Measurements from ENCODE around the gene CEP70. TPM values are rescaled to one million over a fixed set of nuclear protein-coding genes. Genes with fewer than 3 reads are reported as not detected.
"Not testable (repeated sequence)": the region's sequence is repeated elsewhere in the genome, so short reads cannot be mapped to it uniquely, and the experiment has no call there.

The CEP70 gene
- total RNA-seq, 2 donors from 2014 or later, result 31.6 to 45.4 TPM

DNA sequence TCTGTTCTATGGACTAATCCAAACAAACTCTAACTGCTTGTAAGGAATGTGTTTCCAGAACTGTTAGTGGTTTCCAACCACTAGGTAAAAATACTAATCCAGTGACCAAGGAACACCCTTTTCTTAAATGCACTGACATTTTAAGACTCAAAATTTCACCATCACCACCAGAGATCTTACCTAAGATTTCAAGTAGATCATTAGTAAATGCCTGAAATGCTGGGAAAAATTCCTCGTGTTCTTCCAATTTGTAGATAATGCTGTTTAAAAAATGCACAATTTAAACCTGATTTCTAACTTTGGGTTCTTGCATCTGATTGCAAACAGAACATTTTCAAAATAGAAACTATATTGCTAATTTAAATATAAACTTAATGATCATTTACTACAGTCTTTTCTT, 96.2 kb downstream of the CEP70 start:
- no peaks in the 10 kb centered on the region for H3K4me1 ChIP-seq
- no peaks in the 10 kb centered on the region for H3K27me3 ChIP-seq
- no peak overlapping the region for H3K9ac ChIP-seq (ENCODE audit: low read depth in 2 of 2, low read length in 2 of 2)
- H3K27ac ChIP-seq, result no peak overlapping the region
- intact Hi-C loops (cut with DNase I), result no loop called here
- no peak for DNase-seq
- H3K36me3 ChIP-seq, result no peaks in the 10 kb centered on the region
- no peak overlapping the region for H3K4me3 ChIP-seq
- TF ChIP-seq, protein P1, sequence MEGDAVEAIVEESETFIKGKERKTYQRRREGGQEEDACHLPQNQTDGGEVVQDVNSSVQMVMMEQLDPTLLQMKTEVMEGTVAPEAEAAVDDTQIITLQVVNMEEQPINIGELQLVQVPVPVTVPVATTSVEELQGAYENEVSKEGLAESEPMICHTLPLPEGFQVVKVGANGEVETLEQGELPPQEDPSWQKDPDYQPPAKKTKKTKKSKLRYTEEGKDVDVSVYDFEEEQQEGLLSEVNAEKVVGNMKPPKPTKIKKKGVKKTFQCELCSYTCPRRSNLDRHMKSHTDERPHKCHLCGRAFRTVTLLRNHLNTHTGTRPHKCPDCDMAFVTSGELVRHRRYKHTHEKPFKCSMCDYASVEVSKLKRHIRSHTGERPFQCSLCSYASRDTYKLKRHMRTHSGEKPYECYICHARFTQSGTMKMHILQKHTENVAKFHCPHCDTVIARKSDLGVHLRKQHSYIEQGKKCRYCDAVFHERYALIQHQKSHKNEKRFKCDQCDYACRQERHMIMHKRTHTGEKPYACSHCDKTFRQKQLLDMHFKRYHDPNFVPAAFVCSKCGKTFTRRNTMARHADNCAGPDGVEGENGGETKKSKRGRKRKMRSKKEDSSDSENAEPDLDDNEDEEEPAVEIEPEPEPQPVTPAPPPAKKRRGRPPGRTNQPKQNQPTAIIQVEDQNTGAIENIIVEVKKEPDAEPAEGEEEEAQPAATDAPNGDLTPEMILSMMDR (IDR thresholded peaks at IDR 0.05), result no peak
- H3K9me3 ChIP-seq, result no peaks in the 10 kb centered on the region

- Histone ChIP-seq H3K36me3 (no peaks in the 10 kb centered on the region), H3K27ac (no peak overlapping the region), H3K9ac (ENCODE audit: low read depth in 2 of 2, low read length in 2 of 2) (no peak overlapping the region), H3K27me3 (no peaks in the 10 kb centered on the region), H3K9me3 (no peaks in the 10 kb centered on the region), H3K4me1 (no peaks in the 10 kb centered on the region), H3K4me3 (no peak overlapping the region)
- intact Hi-C loops (cut with DNase I), result no loop called here
- no peak for DNase-seq
- TF ChIP-seq, protein P1 (IDR thresholded peaks at IDR 0.05), result no peak
Measured at GRCh38 chr3:138497021-138497420, 97.0 kb downstream of the CEP70 start.

GRCh38 chr3:138496436-138496835, 97.6 kb downstream of the CEP70 start:
- Histone ChIP-seq H3K4me3 (no peak overlapping the region), H3K27ac (no peak overlapping the region), H3K36me3 (no peaks in the 10 kb centered on the region), H3K27me3 (no peaks in the 10 kb centered on the region), H3K9ac (ENCODE audit: low read depth in 2 of 2, low read length in 2 of 2) (no peak overlapping the region), H3K9me3 (no peaks in the 10 kb centered on the region), H3K4me1 (no peaks in the 10 kb centered on the region)
- TF ChIP-seq, protein P1 (IDR thresholded peaks at IDR 0.05), result no peak
- intact Hi-C loops (cut with DNase I), result no loop called here
- DNase-seq, result no peak

DNA sequence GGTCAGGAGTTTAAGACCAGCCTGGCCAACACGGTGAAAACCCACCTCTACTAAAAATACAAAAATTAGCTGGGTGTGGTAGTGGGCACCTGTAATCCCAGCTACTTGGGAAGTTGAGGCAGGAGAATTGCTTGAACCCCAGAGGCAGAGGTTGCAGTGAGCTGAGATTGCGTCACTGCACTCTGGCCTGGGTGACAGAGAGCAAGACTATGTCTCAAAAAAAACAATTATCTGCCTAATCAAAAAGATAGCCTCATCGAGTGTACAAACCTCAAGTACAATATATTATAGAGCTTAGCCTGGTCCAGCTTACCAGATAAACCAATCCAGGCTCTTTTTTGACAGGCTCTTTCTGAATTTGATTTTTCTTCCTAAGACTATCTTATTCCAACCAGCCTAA, 98.4 kb downstream of the CEP70 start:
- H3K9ac ChIP-seq (ENCODE audit: low read depth in 2 of 2, low read length in 2 of 2); H3K4me1 ChIP-seq; H3K36me3 ChIP-seq; intact Hi-C loops (cut with DNase I); H3K27ac ChIP-seq; DNase-seq; H3K27me3 ChIP-seq; H3K4me3 ChIP-seq; H3K9me3 ChIP-seq: not testable (repeated sequence)

GRCh38 chr3:138494607-138494929, 99.5 kb downstream of the CEP70 start:
- Histone ChIP-seq H3K36me3 (no peaks in the 10 kb centered on the region), H3K27me3 (no peaks in the 10 kb centered on the region), H3K27ac (no peak overlapping the region), H3K4me1 (no peaks in the 10 kb centered on the region), H3K9ac (ENCODE audit: low read depth in 2 of 2, low read length in 2 of 2) (no peak overlapping the region), H3K9me3 (no peaks in the 10 kb centered on the region), H3K4me3 (no peak overlapping the region)
- intact Hi-C loops (cut with DNase I), result no loop called here
- DNase-seq, result no peak
- TF ChIP-seq, protein P1 (IDR thresholded peaks at IDR 0.05), result no peak

DNA sequence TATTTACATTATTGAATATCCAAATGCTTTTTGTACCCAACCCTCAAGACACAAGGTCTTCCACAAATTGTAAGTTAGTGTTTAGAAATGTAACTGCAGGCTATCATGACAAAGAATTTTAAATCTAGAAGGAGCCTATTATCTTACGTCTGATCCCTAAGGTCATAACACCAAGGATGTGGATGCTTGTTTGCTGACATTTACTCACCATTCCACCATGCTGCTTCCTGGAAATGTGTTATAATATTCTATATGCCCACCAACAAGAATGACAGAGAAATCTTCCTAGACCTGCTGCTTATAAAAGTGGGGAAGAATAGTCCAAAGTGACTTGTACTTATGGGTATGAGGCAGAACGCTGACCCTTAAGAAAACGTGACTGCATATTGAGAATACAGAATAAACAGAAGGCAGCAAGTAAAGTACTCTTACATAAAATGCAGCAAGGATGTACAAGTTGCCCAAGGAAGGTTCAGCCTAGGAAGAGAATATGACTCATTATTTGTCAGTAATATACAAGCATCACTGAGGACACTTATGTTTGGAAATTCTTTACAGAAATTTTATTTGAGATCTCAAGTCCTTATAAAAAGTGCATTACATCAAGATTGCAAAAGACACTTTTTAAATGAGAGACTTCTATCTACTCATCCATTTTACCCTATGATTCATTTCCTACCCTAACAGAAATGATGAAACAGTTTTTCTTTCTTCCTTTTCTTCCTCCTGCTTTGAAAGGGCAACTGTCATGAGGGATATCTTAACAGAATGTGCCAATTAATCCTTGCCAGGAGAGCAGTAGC, 100.1 kb downstream of the CEP70 start:
- no peak for DNase-seq
- Histone ChIP-seq H3K27ac (no peak overlapping the region), H3K4me1 (no peaks in the 10 kb centered on the region), H3K27me3 (no peaks in the 10 kb centered on the region), H3K4me3 (no peak overlapping the region), H3K9me3 (no peaks in the 10 kb centered on the region), H3K36me3 (no peaks in the 10 kb centered on the region), H3K9ac (ENCODE audit: low read depth in 2 of 2, low read length in 2 of 2) (no peak overlapping the region)
- TF ChIP-seq, protein P1 (IDR thresholded peaks at IDR 0.05), result no peak
- intact Hi-C loops (cut with DNase I), result no loop called here

All from colonic mucosa (tissue), 4 donors.